Eye (tissue), 1 donor: ENCODE results near the gene RGCC.

Experiments
- DNase-seq: peaks from one replicate; pipeline ENCODE4 v3.0.0-alpha.2; 2015

The RGCC gene

GRCh38 chr13:41454170-41454569, 3.2 kb upstream of the RGCC start:
- no peak for DNase-seq

- DNase-seq: no peak
Measured at GRCh38 chr13:41455725-41456419, 1.5 kb upstream of the RGCC start.

DNA sequence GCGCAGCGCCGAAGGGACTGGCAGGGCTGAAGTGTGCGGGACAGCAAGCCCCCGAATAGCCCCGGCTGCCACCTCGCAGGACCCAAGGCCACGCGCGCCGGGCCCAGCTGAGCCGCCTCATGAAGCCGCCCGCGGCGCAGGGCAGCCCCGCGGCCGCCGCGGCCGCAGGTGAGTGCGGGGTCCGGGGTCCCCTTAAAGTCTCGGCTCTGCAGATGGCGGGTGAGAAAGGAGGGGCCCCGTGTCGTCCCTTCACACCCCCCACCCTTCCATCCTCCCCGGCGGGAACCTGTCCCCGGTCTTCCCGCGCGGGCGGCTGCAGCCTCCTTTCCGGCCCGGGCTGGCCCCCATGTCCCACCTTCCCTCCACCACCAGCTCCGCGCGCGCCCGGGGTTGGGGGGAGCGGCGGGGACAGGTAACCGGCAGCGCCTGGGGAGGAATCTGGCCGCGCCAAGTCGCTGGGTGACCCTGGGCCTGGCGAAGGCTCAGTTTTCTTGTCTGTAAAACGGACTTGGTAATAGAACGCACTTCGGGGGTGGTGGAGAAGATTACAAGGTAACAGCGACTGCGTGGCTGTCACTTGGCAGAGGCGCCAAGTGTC, 338 bp downstream of the RGCC start:
- peak; percentile 61 for DNase-seq

DNA sequence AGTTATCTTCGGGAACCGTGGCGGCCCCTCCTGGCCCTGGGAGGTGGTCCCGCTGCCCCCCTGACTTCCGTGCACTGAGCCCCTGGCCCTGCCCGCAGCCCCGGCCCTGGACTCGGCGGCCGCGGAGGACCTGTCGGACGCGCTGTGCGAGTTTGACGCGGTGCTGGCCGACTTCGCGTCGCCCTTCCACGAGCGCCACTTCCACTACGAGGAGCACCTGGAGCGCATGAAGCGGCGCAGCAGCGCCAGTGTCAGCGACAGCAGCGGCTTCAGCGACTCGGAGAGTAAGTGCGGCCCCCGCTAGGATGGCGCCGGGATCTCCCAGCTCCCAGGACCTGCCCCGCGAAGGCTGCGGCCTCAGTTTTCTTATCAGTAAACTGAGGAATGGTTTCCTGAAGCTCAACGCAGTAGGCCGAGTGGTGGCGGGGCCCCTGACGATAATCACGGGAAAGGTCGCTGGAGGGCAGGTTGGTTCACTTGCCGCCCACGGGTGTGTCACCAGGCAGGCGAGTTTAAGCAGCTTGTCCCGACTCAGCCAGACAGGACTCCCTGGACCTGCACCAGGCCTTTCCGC, 924 bp downstream of the RGCC start:
- DNase-seq: peak; percentile 69

GRCh38 chr13:41458761-41459431, 1.5 kb downstream of the RGCC start:
- peak; percentile 31 for DNase-seq

- DNase-seq: no peak
Measured at GRCh38 chr13:41459432-41460073, 2.2 kb downstream of the RGCC start.

DNA sequence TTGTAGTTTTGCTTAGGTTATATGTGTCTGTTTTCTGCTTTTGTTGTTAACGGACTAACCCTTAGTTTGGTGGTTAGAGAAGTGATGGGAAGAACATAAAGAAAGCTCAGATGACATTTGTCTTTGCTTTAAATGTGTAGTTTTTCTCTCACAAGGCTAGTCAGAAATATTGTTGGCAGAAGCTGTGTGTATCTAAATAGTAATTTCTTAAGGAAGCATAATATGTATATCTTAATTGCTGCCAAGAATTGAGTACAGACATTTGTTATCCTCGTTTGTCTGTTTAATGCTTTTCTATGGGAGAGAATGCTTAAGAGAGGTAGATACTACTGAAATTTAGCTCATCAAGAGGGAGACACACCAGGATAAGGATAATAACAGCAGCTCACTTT, 2.7 kb downstream of the RGCC start:
- DNase-seq: no peak

GRCh38 chr13:41460930-41461329, 3.6 kb downstream of the RGCC start:
- no peak for DNase-seq

DNA sequence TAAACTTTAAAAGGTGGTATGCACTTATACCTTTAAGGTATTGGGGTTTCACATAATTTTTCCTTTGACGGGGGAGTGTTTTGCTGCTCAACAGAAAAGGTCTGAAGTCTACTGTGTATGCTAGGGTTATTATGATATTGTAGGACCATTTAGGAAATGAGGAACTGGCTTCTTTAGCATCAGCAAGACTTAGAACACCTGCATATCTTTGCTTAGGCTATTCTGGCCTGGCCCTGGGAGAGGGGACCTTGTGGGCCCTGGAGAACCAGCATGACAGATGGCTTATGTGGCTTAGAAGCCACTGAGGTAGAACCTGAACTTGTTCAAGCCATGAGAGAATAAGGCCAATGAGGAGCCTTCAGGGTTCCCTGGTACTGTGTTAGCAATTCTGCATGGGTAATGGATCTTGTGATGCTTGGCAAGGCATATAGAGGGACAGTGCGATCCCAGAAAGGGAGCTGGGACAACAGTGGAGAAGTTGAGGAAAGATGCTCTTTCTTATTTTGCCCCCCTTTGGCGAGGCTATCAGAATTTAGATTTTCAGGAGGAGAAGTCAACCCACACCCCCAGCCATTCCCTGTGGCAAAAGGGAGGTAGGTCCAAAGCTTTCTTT, 4.3 kb downstream of the RGCC start:
- no peak for DNase-seq

GRCh38 chr13:41462427-41462826, 5.1 kb downstream of the RGCC start:
- no peak for DNase-seq

DNA sequence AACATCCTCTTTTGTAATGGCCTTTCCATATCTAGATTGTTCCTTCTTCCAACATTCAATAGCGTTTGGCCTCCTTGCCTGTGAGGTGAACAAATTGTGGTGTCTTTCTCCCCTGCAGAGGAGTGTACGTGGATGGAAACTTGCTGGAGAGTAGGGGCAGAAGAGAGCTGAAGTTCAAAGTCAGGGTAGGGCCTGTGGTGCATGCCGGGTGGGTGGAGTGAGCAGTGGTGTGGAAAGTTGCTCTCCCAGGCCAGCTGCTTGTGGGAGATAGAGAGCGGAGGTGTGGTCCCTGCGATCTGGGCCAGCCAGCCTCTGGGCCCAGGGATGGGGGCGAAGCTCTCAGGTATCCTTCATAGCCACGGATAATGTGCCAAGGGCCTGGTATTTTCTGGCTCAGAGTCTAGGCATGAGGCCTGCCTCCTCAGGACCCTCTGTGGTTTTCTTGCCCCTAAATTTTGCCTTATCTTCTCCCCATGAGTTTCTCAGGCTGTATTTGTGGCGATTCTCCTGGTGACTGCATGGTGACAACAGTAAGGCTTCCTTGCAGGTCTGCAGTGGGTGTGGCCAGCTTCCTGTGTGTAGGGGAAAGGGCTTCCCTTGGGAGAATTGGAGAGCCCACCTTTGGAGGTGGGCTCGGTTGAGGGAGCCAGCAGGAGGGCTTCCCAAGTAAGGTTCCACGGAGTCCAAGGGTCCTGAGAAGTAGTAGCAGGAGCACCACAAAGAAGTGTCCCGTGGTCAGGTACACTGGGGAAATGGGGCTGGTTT, 6.7 kb downstream of the RGCC start:
- no peak for DNase-seq

GRCh38 chr13:41465241-41465847, 8.0 kb downstream of the RGCC start:
- DNase-seq: no peak

GRCh38 chr13:41465898-41466320, 8.6 kb downstream of the RGCC start:
- no peak for DNase-seq

DNA sequence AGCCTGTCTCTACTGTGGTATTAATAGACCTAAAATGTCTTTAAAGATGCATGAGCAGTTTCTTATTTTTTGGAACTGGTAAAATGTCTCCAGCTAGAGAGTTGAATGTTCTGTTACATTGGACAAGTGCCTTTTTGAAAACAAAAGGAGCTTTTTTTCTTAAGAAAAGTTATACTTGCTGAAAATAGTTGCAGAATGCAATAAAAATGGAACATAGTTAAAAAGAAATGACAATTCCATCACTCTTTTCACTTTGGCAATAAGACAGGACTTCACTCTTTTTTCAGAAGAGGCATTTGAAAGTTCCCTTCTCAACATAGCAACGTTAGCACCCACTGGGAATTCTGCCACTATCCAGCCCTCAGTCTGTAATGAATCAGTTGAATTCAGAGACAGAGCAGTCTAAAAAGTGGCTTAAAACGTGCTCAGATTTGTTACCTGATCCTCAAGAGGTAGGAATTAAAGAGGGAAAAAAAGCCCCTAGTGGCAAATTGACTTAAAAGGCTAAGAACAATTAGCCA, 10.1 kb downstream of the RGCC start:
- no peak for DNase-seq

DNA sequence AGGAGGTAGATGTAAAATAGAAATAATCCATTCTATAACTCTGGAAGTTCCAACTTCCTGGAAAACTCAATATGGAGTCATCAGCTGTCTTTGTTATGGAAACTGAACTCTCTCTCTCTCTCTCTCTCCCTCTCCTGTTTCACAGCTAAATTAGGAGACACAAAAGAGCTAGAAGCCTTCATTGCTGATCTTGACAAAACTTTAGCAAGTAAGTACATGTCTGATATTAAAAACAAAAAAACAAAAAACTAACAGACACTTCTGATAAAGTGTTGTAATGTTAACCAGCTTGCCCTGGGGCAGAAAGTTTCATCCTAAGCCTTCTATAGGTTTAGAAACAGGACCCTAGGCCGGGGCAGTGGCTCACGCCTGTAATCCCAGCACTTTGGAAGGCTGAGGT, 11.3 kb downstream of the RGCC start:
- DNase-seq: no peak

DNA sequence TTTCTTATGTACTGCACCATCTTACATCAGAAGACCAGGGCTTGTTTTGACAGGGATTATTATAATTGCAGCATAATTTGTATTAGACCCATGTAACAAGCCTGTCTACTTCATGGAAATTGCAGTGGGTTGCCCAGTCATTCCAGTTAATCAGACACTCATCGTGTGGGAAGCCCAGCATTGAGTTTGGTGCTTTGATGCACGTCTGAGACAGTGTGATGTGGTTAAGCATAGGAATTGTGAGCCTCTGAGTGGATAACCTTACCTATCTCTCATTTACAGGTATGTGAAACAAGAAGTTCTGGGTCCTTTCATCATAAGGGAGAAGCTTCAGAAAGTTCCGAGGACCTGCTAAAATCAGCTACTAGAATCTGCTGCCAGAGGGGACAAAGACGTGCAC, 12.8 kb downstream of the RGCC start:
- no peak for DNase-seq

DNA sequence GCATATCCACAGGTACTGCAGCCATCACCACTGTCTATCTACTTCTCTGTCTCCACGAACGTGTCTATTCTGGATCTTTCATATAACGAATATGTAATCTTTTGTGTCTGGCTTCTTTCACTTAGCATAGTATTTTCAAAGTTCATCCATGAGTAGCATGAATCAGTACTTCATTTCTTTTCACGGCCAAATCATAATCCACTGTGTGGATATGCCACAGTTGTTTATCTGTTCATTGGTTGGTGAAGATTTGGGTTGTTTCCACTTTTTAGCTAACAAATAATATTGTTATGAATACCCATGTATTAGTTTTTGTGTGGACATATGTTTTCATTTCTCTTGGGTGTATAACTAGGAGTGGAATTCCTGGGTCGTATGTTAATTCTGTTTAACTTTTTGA, 14.4 kb downstream of the RGCC start:
- DNase-seq: no peak

DNA sequence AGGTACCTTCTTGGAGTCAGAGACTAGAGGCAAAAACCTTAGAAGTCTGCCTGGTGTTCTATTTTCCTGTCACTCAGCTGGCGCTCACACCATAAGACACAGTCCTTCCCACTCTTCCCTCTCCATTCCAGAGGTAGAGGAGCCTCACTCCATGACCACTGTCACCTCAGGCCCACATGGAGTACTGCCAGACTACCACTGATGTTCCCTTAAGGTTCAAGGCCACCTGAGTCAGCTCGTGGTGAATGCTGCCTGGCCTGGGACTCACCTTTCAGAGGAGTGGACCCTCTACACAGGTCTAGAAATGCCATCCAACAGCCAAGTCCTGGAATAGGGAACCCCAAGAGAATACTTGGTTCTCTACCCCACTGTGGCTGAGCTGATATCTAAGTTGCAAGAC, 29.9 kb downstream of the RGCC start:
- DNase-seq: no peak

DNA sequence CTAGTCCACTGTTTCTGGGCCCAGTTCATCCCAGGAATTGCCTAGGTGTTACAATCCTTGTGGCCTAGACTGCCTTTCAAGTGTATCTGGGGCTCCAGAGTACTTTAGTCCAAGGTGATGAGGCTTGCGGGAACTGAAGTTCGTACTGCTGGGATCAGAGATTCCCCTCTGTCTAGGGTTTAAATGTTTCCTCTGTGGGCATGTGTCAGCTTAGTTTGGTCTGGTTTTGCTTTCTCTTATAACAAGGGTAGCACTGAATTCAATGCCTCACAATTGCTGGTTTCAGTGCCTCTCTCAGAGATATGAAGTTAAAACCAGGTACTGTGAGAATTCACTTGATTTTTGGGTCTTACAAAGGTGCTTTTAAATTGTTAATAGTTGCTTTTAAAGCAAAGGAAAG, 30.8 kb downstream of the RGCC start:
- DNase-seq: no peak

DNA sequence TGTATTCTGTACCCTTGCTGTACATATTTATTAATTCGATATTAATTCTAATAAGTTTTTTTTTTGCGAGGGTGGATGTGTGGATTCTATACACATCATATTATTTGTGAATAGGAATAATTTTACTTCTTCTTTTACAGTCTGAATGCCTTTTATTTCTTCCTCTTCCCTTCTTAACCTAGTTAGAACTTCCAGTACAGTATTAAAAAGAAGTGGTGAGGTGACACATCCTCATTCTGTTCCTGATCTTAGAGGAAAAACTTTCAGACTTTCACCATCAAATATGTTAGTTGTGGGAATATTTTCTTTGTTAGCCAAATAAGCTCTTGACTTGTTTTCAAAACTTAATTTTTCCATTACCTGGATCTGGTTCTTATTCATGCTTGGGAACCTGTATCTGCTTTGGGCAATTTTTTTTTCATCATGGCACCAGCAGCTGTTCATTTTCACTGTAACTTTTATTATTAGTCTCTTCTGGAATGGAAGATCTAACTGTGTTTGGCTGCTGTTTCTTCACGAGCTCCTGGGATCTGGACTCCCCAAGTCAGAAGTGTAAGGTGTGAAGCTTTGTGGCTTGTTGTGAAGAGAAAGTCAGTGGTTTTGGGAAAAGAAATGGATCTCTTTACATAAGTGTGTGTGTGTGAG, 33.1 kb downstream of the RGCC start:
- DNase-seq: no peak

GRCh38 chr13:41491436-41491835, 34.1 kb downstream of the RGCC start:
- DNase-seq: no peak
